IMR-90 (cell line): Measurements from ENCODE around the gene ABCB6. TPM values are rescaled to one million over a fixed set of nuclear protein-coding genes. Genes with fewer than 3 reads are reported as not detected.

ENCODE experiments used
- ATAC-seq: fragments of 200-7000 bp; cut with Tn5 transposase; 2 replicates; pipeline ENCODE4 v1.9.1; 2020; ENCODE audit warnings: low read depth, mild to moderate bottlenecking, moderate library complexity
- BruUV-seq: library from RNA; stranded (reverse); fragments of 400-500 nt; replicated peaks from 2 replicates; lab custom pipeline; 2021; lab: Mats Ljungman, UMichigan
- CTCF ChIA-PET: fragments of 300-600 bp; formaldehyde crosslinking; extraction: SDS; loops from one replicate; lab custom pipeline; 2021; ENCODE audit warnings: antibody characterized with exemption; lab: Yijun Ruan, JAX
- POLR2A ChIA-PET: fragments of 300-600 bp; sonication (Branson Sonifier 250); formaldehyde crosslinking; loops from one replicate; lab custom pipeline; 2022; ENCODE audit warnings: antibody characterized with exemption; ENCODE audit not compliant: unreplicated experiment; lab: Charles Lee
- DNase-seq: peaks from one replicate; pipeline ENCODE4 v3.0.0; 2013
- H2AFZ ChIP-seq: replicated peaks from 2 replicates; pipeline ENCODE3; 2013; ENCODE audit warnings: low read length, mild to moderate bottlenecking; ENCODE audit not compliant: poor library complexity
- H2AK5ac ChIP-seq: 2 replicates; pipeline ENCODE4 v1.6.1; 2013; ENCODE audit warnings: low read depth, low read length, inconsistent platforms
- H2AK9ac ChIP-seq: replicated peaks from 2 replicates; pipeline ENCODE3; 2013; ENCODE audit warnings: mild to moderate bottlenecking, low read depth, low read length, moderate library complexity; ENCODE audit not compliant: poor library complexity
- H2BK120ac ChIP-seq: 2 replicates; pipeline ENCODE4 v1.6.1; 2013; ENCODE audit warnings: low read depth, low read length, inconsistent platforms
- H2BK15ac ChIP-seq: 3 replicates; pipeline ENCODE4 v1.6.1; 2013; ENCODE audit warnings: low read depth, low read length, inconsistent platforms
- H2BK20ac ChIP-seq: 2 replicates; pipeline ENCODE4 v1.6.1; 2013; ENCODE audit warnings: low read depth, mild to moderate bottlenecking, inconsistent platforms, low read length, moderate library complexity
- H2BK5ac ChIP-seq: 2 replicates; pipeline ENCODE4 v1.6.1; 2013; ENCODE audit warnings: mild to moderate bottlenecking, low read depth, low read length, inconsistent platforms; ENCODE audit not compliant: poor library complexity, severe bottlenecking
- H3K14ac ChIP-seq: replicated peaks from 2 replicates; pipeline ENCODE4 v1.6.1; 2013; ENCODE audit warnings: low read depth, low read length, inconsistent platforms
- H3K18ac ChIP-seq: 2 replicates; pipeline ENCODE4 v1.6.1; 2013; ENCODE audit warnings: low read depth, low read length, control low read depth
- H3K23ac ChIP-seq: 2 replicates; pipeline ENCODE4 v1.6.1; 2013; ENCODE audit warnings: low read depth, low read length, inconsistent platforms
- H3K27ac ChIP-seq: 2 replicates; pipeline ENCODE4 v1.5.1; 2013; ENCODE audit warnings: mild to moderate bottlenecking, control low read depth, low read length; ENCODE audit not compliant: insufficient read depth
- H3K27me3 ChIP-seq: 2 replicates; pipeline ENCODE4 v1.6.1; 2013; ENCODE audit warnings: low read length; ENCODE audit not compliant: control insufficient read depth, insufficient read depth
- H3K36me3 ChIP-seq: 2 replicates; pipeline ENCODE4 v1.6.1; 2013; ENCODE audit warnings: low read length, mixed read lengths; ENCODE audit not compliant: control insufficient read depth, insufficient read depth
- H3K4ac ChIP-seq: 2 replicates; pipeline ENCODE4 v1.6.1; 2013; ENCODE audit warnings: low read depth, low read length, inconsistent platforms
- H3K4me1 ChIP-seq: 2 replicates; pipeline ENCODE4 v1.6.1; 2013; ENCODE audit warnings: low read length, mixed read lengths; ENCODE audit not compliant: control insufficient read depth, insufficient read depth
- H3K4me2 ChIP-seq: 2 replicates; pipeline ENCODE4 v1.6.1; 2013; ENCODE audit warnings: low read depth, mild to moderate bottlenecking, control low read depth, low read length, moderate library complexity
- H3K4me3 ChIP-seq: 2 replicates; pipeline ENCODE4 v1.5.1; 2013; ENCODE audit warnings: low read depth, mild to moderate bottlenecking, control low read depth, low read length, moderate library complexity; ENCODE audit not compliant: insufficient read depth
- H3K56ac ChIP-seq: 2 replicates; pipeline ENCODE4 v1.6.1; 2013; ENCODE audit warnings: low read length, inconsistent platforms; ENCODE audit not compliant: insufficient read depth; ENCODE audit errors: extremely low read depth
- H3K79me1 ChIP-seq, 2 experiments: 2 replicates each; pipeline ENCODE4 v1.6.1; 2013; ENCODE audit warnings: low read length in 2 of 2, inconsistent platforms in 1 of 2, low read depth in 1 of 2
- H3K9ac ChIP-seq: 2 replicates; pipeline ENCODE4 v1.6.1; 2013; ENCODE audit warnings: low read depth, low read length, control low read depth
- H3K9me1 ChIP-seq: 2 replicates; pipeline ENCODE4 v1.6.1; 2013; ENCODE audit warnings: low read length, inconsistent platforms; ENCODE audit not compliant: insufficient read depth
- H3K9me3 ChIP-seq: 2 replicates; pipeline ENCODE4 v1.6.1; 2013; ENCODE audit warnings: low read length; ENCODE audit not compliant: control insufficient read depth, insufficient read depth
- H4K20me1 ChIP-seq: 2 replicates; pipeline ENCODE4 v1.6.1; 2013; ENCODE audit warnings: low read length, inconsistent platforms; ENCODE audit not compliant: insufficient read depth
- H4K5ac ChIP-seq: 2 replicates; pipeline ENCODE4 v1.6.1; 2013; ENCODE audit warnings: mild to moderate bottlenecking, low read depth, low read length, control low read depth
- H4K8ac ChIP-seq, 2 experiments: 2 replicates each; pipeline ENCODE4 v1.6.1; 2013; ENCODE audit warnings: low read depth in 2 of 2, low read length in 2 of 2, control low read depth in 1 of 2, inconsistent platforms in 1 of 2
- H4K91ac ChIP-seq: 2 replicates; pipeline ENCODE4 v1.6.1; 2013; ENCODE audit warnings: low read depth, low read length, inconsistent platforms; ENCODE audit not compliant: insufficient read depth
- BHLHE40 ChIP-seq: fragments of 150-350 bp; IDR thresholded peaks from 2 replicates; pipeline ENCODE4 v1.6.1; 2016; ENCODE audit warnings: mild to moderate bottlenecking, low read depth, low read length
- CEBPB ChIP-seq: IDR thresholded peaks from 2 replicates; pipeline ENCODE4 v1.6.1; 2012; ENCODE audit warnings: low read depth, low read length, improper control_type of control experiment
- CHD1 ChIP-seq: IDR thresholded peaks from 2 replicates; pipeline ENCODE4 v1.6.1; 2012; ENCODE audit warnings: low read depth, low read length, improper control_type of control experiment
- CTCF ChIP-seq: conservative IDR thresholded peaks from 2 replicates; pipeline ENCODE4 v1.5.1; 2012; ENCODE audit warnings: mild to moderate bottlenecking, low read depth, low read length, improper control_type of control experiment
- ELK1 ChIP-seq: fragments of 150-350 bp; IDR thresholded peaks from 2 replicates; pipeline ENCODE4 v1.6.1; 2016; ENCODE audit warnings: low read depth, mild to moderate bottlenecking, low read length, moderate library complexity, borderline replicate concordance
- FOS ChIP-seq: fragments of 150-350 bp; IDR thresholded peaks from 2 replicates; pipeline ENCODE4 v1.6.1; 2016; ENCODE audit warnings: low read depth, low read length
- MAFK ChIP-seq: IDR thresholded peaks from 2 replicates; pipeline ENCODE4 v1.6.1; 2012; ENCODE audit warnings: low read depth, low read length, improper control_type of control experiment
- MAZ ChIP-seq: IDR thresholded peaks from 2 replicates; pipeline ENCODE4 v1.6.1; 2012; ENCODE audit warnings: low read depth, mild to moderate bottlenecking, low read length, improper control_type of control experiment, moderate library complexity, borderline replicate concordance
- MXI1 ChIP-seq: IDR thresholded peaks from 2 replicates; pipeline ENCODE4 v1.6.1; 2012; ENCODE audit warnings: low read depth, mild to moderate bottlenecking, low read length, moderate library complexity, borderline replicate concordance
- POLR2A ChIP-seq: IDR thresholded peaks from 2 replicates; pipeline ENCODE4 v1.6.1; 2012; ENCODE audit warnings: mild to moderate bottlenecking, low read depth, low read length
- RAD21 ChIP-seq: IDR thresholded peaks from 2 replicates; pipeline ENCODE4 v1.6.1; 2012; ENCODE audit warnings: low read length, improper control_type of control experiment
- RCOR1 ChIP-seq: IDR thresholded peaks from 2 replicates; pipeline ENCODE4 v1.6.1; 2012; ENCODE audit warnings: mild to moderate bottlenecking, low read length, improper control_type of control experiment; ENCODE audit not compliant: insufficient replicate concordance
- WGBS, 2 experiments: methylation state at CpG; one replicate each; pipeline versions ENCODE4 v1.1.5 to v1.1.7; 2013; ENCODE audit warnings: missing lambda C conversion rate in 2 of 2; ENCODE audit not compliant: insufficient read length in 1 of 2; ENCODE audit errors: extremely low coverage in 2 of 2; 5-methylcytosine and 5-hydroxymethylcytosine counted together
- dilution Hi-C: fragments of 300-500 bp; cut with HindIII; formaldehyde crosslinking; loops from one replicate; pipeline ENCODE4 v1.14.3; 2018; ENCODE audit warnings: low sequenced_read_pairs; ENCODE audit not compliant: unreplicated experiment
- in situ Hi-C: fragments of 300-500 bp; cut with MboI; formaldehyde crosslinking; loops from 3 replicates; pipeline ENCODE4 v1.14.3; 2019; ENCODE audit warnings: low sequenced_read_pairs, inconsistent platforms, mixed read lengths
- intact Hi-C: fragments of 100-400 bp; cut with micrococcal nuclease; formaldehyde crosslinking; loops from 2 replicates; pipeline ENCODE4 v1.10.0; 2022
- polyA plus RNA-seq, 3 experiments: library from polyadenylated mRNA; depleted of rRNA; stranded (reverse); fragments of >200 nt; gene quantifications; 2 replicates each; pipeline ENCODE4 v1.2.3, GENCODE V29; 2012; ENCODE audit warnings: low replicate concordance in 1 of 3
- total RNA-seq: library from RNA; depleted of rRNA; stranded (reverse); fragments of >200 nt; gene quantifications from 2 replicates; pipeline ENCODE4 v1.2.3, GENCODE V29; 2012

The ABCB6 gene
- total and polyA plus RNA-seq, 2 of the 4 experiments (the other 2 are of a cell fraction), result 12.5 to 24.7 TPM

GRCh38 chr2:219178377-219179175 is 40.2 kb downstream of the ABCB6 start:
- BruUV-seq, result no TSS peak
- ATAC-seq (peak; percentile 27), DNase-seq (peak; percentile 15)
- H3K23ac ChIP-seq, result peak overlapping the region; percentile 54
- no peaks in the 10 kb centered on the region for H3K27me3 ChIP-seq
- H3K4me1 ChIP-seq, result 0 out of 2 replicates have a peak, but pooled peaks cover 6% of the 10 kb centered on the region
- H3K27ac ChIP-seq, result peak overlapping the region; percentile 84
- H2AK9ac ChIP-seq, result peak overlapping the region; percentile 100
- H3K56ac ChIP-seq, result peak overlapping the region; percentile 36
- intact Hi-C loops (loop anchor here (5.0 kb wide), 2 partner anchors 99 to 209 kb away; partner anchors contain the start of genes DNAJB2 and DNPEP), dilution Hi-C loops (no loop called here), in situ Hi-C loops (no loop called here)
- no peak overlapping the region for H3K18ac ChIP-seq
- H4K8ac ChIP-seq, result peak overlapping the region in 1 of 2 experiments; percentile 58; a peak in 2 of 4 replicates
- no peaks in the 10 kb centered on the region for H3K9me3 ChIP-seq
- peak overlapping the region; percentile 99 for H3K4me2 ChIP-seq
- peak overlapping the region; percentile 97 for H2AK5ac ChIP-seq
- TF ChIP-seq CTCF, result no peak
- no peak for TF ChIP-seq MXI1
- TF ChIP-seq BHLHE40, result no peak
- TF ChIP-seq RCOR1, result no peak
- no peak for TF ChIP-seq FOS
- no peak for TF ChIP-seq ELK1
- TF ChIP-seq RAD21, result no peak
- TF ChIP-seq CHD1, result no peak
- no peak for TF ChIP-seq MAFK
- no peak for TF ChIP-seq MAZ
- TF ChIP-seq CEBPB, result no peak
- no peak for TF ChIP-seq POLR2A
- POLR2A ChIA-PET, result no interaction called here
- H3K14ac ChIP-seq, result peak overlapping the region; percentile 75
- H4K91ac ChIP-seq, result peak overlapping the region; percentile 52
- H3K4ac ChIP-seq, result peak overlapping the region; percentile 92
- WGBS, 2 experiments, result 0% methylated on average over 6 of the region's 45 CpGs; no CpG with 5 or more reads in 1 of the 2 experiments
- peak overlapping the region; percentile 96 for H3K9ac ChIP-seq
- H2BK20ac ChIP-seq, result no peak overlapping the region
- H4K5ac ChIP-seq, result peak overlapping the region; percentile 49; the same call in 1 of the 2 replicates
- peak overlapping the region; percentile 64 for H3K4me3 ChIP-seq
- peaks cover 14% of the 10 kb centered on the region; the same call in 1 of the 2 replicates for H4K20me1 ChIP-seq
- H3K36me3 ChIP-seq, result peaks cover 48% of the 10 kb centered on the region
- H2BK120ac ChIP-seq, result no peak overlapping the region
- peaks cover 32 to 55% of the 10 kb centered on the region in 2 experiments for H3K79me1 ChIP-seq
- H2BK15ac ChIP-seq, result no peak overlapping the region
- H3K9me1 ChIP-seq, result 0 out of 2 replicates have a peak, but pooled peaks cover 2% of the 10 kb centered on the region
- peak overlapping the region; percentile 100 for H2AFZ ChIP-seq
- CTCF ChIA-PET, result no interaction called here
- peak overlapping the region; percentile 87 for H2BK5ac ChIP-seq
